H9 (cell line): ENCODE data around the gene DHDDS. TPM values are rescaled to one million over a fixed set of nuclear protein-coding genes. Genes with fewer than 3 reads are reported as not detected.

ENCODE experiments used
- DNase-seq: peaks from one replicate; pipeline ENCODE4 v3.0.0-alpha.2; 2017
- H2AFZ ChIP-seq: one replicate; pipeline ENCODE4 v1.6.1; 2013; ENCODE audit warnings: mild to moderate bottlenecking, low read length, control low read depth, moderate library complexity
- H2AK5ac ChIP-seq: 2 replicates; pipeline ENCODE4 v1.6.1; 2013; ENCODE audit warnings: low read length, control low read depth, mixed read lengths; ENCODE audit not compliant: insufficient read length
- H2BK120ac ChIP-seq: one replicate; pipeline ENCODE4 v1.6.1; 2013; ENCODE audit warnings: low read depth, mild to moderate bottlenecking, low read length, control low read depth, inconsistent platforms; ENCODE audit not compliant: poor library complexity, severe bottlenecking
- H2BK12ac ChIP-seq: 2 replicates; pipeline ENCODE4 v1.6.1; 2013; ENCODE audit warnings: low read length, control low read depth, mixed read lengths, low read depth; ENCODE audit not compliant: insufficient read length
- H2BK15ac ChIP-seq: 2 replicates; pipeline ENCODE4 v1.6.1; 2013; ENCODE audit warnings: low read depth, low read length, control low read depth
- H2BK20ac ChIP-seq: one replicate; pipeline ENCODE4 v1.6.1; 2013; ENCODE audit warnings: low read depth, mild to moderate bottlenecking, low read length, control low read depth, inconsistent platforms; ENCODE audit not compliant: poor library complexity, severe bottlenecking
- H2BK5ac ChIP-seq: 2 replicates; pipeline ENCODE4 v1.6.1; 2013; ENCODE audit warnings: low read length, control low read depth, mixed read lengths; ENCODE audit not compliant: insufficient read length
- H3K14ac ChIP-seq: 2 replicates; pipeline ENCODE4 v1.6.1; 2013; ENCODE audit warnings: low read length, control low read depth; ENCODE audit not compliant: insufficient read depth
- H3K18ac ChIP-seq: 2 replicates; pipeline ENCODE4 v1.6.1; 2013; ENCODE audit warnings: low read depth, mild to moderate bottlenecking, mixed read lengths, low read length, control low read depth; ENCODE audit not compliant: insufficient read length
- H3K23ac ChIP-seq: 2 replicates; pipeline ENCODE4 v1.6.1; 2013; ENCODE audit warnings: low read length, control low read depth, mixed read lengths, low read depth; ENCODE audit not compliant: insufficient read length
- H3K23me2 ChIP-seq: 2 replicates; pipeline ENCODE4 v1.6.1; 2013; ENCODE audit warnings: low read depth, mild to moderate bottlenecking, mixed read lengths, low read length, control low read depth; ENCODE audit not compliant: insufficient read length, poor library complexity, severe bottlenecking
- H3K27ac ChIP-seq: 2 replicates; pipeline ENCODE4 v1.5.1; 2013; ENCODE audit warnings: low read length, control low read depth, mixed read lengths, low read depth; ENCODE audit not compliant: insufficient read length
- H3K27me3 ChIP-seq: 2 replicates; pipeline ENCODE4 v1.6.1; 2013; ENCODE audit warnings: low read length, control low read depth, inconsistent platforms; ENCODE audit not compliant: insufficient read depth
- H3K4ac ChIP-seq: 2 replicates; pipeline ENCODE4 v1.6.1; 2013; ENCODE audit warnings: low read depth, mild to moderate bottlenecking, control low read depth, inconsistent platforms, low read length, moderate library complexity
- H3K4me1 ChIP-seq: 2 replicates; pipeline ENCODE4 v1.6.1; 2013; ENCODE audit warnings: low read length, control low read depth, inconsistent platforms; ENCODE audit not compliant: insufficient read depth
- H3K4me2 ChIP-seq: 2 replicates; pipeline ENCODE4 v1.6.1; 2013; ENCODE audit warnings: low read length, control low read depth, mixed read lengths; ENCODE audit not compliant: insufficient read length, insufficient read depth
- H3K56ac ChIP-seq: 2 replicates; pipeline ENCODE4 v1.6.1; 2013; ENCODE audit warnings: low read depth, mild to moderate bottlenecking, mixed read lengths, low read length, control low read depth; ENCODE audit not compliant: insufficient read length
- H3K79me1 ChIP-seq: 2 replicates; pipeline ENCODE4 v1.6.1; 2013; ENCODE audit warnings: low read depth, mild to moderate bottlenecking, moderate library complexity, low read length, control low read depth, inconsistent platforms; ENCODE audit not compliant: insufficient read depth, poor library complexity, severe bottlenecking
- H3K79me2 ChIP-seq: 2 replicates; pipeline ENCODE4 v1.6.1; 2013; ENCODE audit warnings: low read length, control low read depth, inconsistent platforms; ENCODE audit not compliant: insufficient read depth
- H3K9ac ChIP-seq: 2 replicates; pipeline ENCODE4 v1.6.1; 2013; ENCODE audit warnings: low read length, control low read depth, mixed read lengths; ENCODE audit not compliant: insufficient read length; ENCODE audit errors: extremely low read depth
- H3K9me3 ChIP-seq: one replicate; pipeline ENCODE4 v1.6.1; 2013; ENCODE audit warnings: low read depth, low read length, inconsistent platforms; ENCODE audit not compliant: control insufficient read depth
- H3T11ph ChIP-seq: one replicate; pipeline ENCODE4 v1.6.1; 2013; ENCODE audit warnings: mild to moderate bottlenecking, low read length, control low read depth, inconsistent platforms
- H4K20me1 ChIP-seq: one replicate; pipeline ENCODE4 v1.6.1; 2013; ENCODE audit not compliant: control insufficient read depth, insufficient read length, insufficient read depth
- H4K5ac ChIP-seq: 2 replicates; pipeline ENCODE4 v1.6.1; 2013; ENCODE audit warnings: low read depth, mild to moderate bottlenecking, mixed read lengths, low read length, control low read depth; ENCODE audit not compliant: insufficient read length
- H4K8ac ChIP-seq: replicated peaks from 2 replicates; pipeline ENCODE4 v1.6.1; 2013; ENCODE audit warnings: low read length, control low read depth, mixed read lengths, low read depth; ENCODE audit not compliant: insufficient read length
- H4K91ac ChIP-seq: 2 replicates; pipeline ENCODE4 v1.6.1; 2013; ENCODE audit warnings: low read depth, mild to moderate bottlenecking, moderate library complexity, mixed read lengths, low read length, control low read depth; ENCODE audit not compliant: insufficient read length
- H3K27ac Mint-ChIP-seq, 3 experiments: 2 replicates in 2 of 3; 3 replicates in 1 of 3; pipeline ENCODE4 v1.8.0; 2020 to 2021; ENCODE audit warnings: mixed read lengths in 3 of 3, mild to moderate bottlenecking in 1 of 3, moderate library complexity in 1 of 3
- H3K27me3 Mint-ChIP-seq: 2 replicates; pipeline ENCODE4 v1.8.0; 2021; ENCODE audit warnings: low read depth, mild to moderate bottlenecking, moderate library complexity, mixed read lengths
- H3K36me3 Mint-ChIP-seq, 3 experiments: 2 replicates in 2 of 3; 3 replicates in 1 of 3; pipeline ENCODE4 v1.8.0; 2020 to 2021; ENCODE audit warnings: low read depth in 3 of 3, mixed read lengths in 3 of 3; ENCODE audit not compliant: insufficient read depth in 1 of 3
- H3K4me1 Mint-ChIP-seq, 2 experiments: 2 replicates each; pipeline ENCODE4 v1.8.0; 2020; ENCODE audit warnings: mixed read lengths in 2 of 2
- H3K4me3 Mint-ChIP-seq, 2 experiments: 2 replicates in 1 of 2; 3 replicates in 1 of 2; pipeline ENCODE4 v1.8.0; 2020 to 2021; ENCODE audit warnings: mild to moderate bottlenecking in 2 of 2, mixed read lengths in 2 of 2, moderate library complexity in 1 of 2
- H3K9me3 Mint-ChIP-seq, 2 experiments: 2 replicates in 1 of 2; 3 replicates in 1 of 2; pipeline ENCODE4 v1.8.0; 2020; ENCODE audit warnings: mild to moderate bottlenecking in 2 of 2, mixed read lengths in 2 of 2, moderate library complexity in 1 of 2
- WGBS: extraction: QIAGEN DNeasy Blood & Tissue Kit; methylation state at CpG from one replicate; pipeline ENCODE4 v1.1.7; 2013; ENCODE audit warnings: missing lambda C conversion rate, low lambda C conversion rate, mixed read lengths; ENCODE audit not compliant: insufficient read length; ENCODE audit errors: extremely low coverage; 5-methylcytosine and 5-hydroxymethylcytosine counted together
- total RNA-seq: library from RNA; stranded (reverse); gene quantifications from 2 replicates; pipeline ENCODE4 v1.2.1, GENCODE V29; 2021
- TF ChIP-seq, protein P1 (sequence below): fragments of 200-600 bp; sonication (generic); conservative IDR thresholded peaks from 3 replicates; pipeline ENCODE4 v1.8.0; 2021; ENCODE audit warnings: antibody characterized with exemption, mild to moderate bottlenecking

The DHDDS gene
- total RNA-seq, 1 experiment from 2014 or later, result 61.2 TPM

DNA sequence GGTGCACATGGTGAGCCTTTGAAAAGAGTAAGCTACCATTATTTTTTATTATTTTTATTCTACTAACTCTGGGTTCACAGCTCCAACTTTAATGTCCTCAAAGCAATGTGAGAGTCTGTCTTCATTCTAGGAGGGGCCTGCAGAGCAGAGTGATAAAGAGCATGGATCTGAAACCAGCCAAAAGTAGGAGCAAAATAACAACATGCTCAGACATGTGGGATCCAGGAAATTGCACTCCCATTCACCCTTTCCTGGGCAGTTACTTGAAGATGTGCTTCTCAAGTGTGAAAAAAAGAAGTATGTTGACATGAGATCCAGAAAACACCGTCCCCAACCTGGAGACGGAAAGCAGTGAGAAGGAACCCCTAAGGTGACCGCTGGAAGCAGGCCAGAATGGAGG, 30.2 kb upstream of the DHDDS start:
- no peak overlapping the region for H3K27ac ChIP-seq

More for the DNA sequence above, 30.2 kb upstream of the DHDDS start:
- Histone ChIP-seq H3K14ac (no peak overlapping the region), H3K79me1 (no peaks in the 10 kb centered on the region), H2BK120ac (no peak overlapping the region), H3K9ac (no peak overlapping the region), H4K20me1 (no peaks in the 10 kb centered on the region), H4K91ac (no peak overlapping the region), H3K4me1 (no peaks in the 10 kb centered on the region), H3K56ac (no peak overlapping the region), H2BK20ac (no peak overlapping the region), H2AK5ac (no peak overlapping the region), H3K4me2 (no peak overlapping the region), H2BK12ac (no peak overlapping the region), H3K27me3 (no peaks in the 10 kb centered on the region), H3K18ac (no peak overlapping the region), H2AFZ (no peak overlapping the region), H4K8ac (no peak overlapping the region), H4K5ac (no peak overlapping the region), H3K4ac (no peak overlapping the region), H2BK15ac (no peak overlapping the region), H3K23me2 (no peaks in the 10 kb centered on the region), H3K9me3 (no peaks in the 10 kb centered on the region), H2BK5ac (no peak overlapping the region), H3K79me2 (no peaks in the 10 kb centered on the region), H3K23ac (no peak overlapping the region), H3T11ph (no peak overlapping the region)
- H3K36me3 Mint-ChIP-seq, result no peaks in the 10 kb centered on the region
- no CpG with 5 or more reads among the region's 3 CpGs for WGBS
- no peak overlapping the region for H3K4me3 Mint-ChIP-seq
- no peaks in the 10 kb centered on the region for H3K27me3 Mint-ChIP-seq
- no peak overlapping the region; a peak in 1 of 7 replicates for H3K27ac Mint-ChIP-seq
- TF ChIP-seq, protein P1, sequence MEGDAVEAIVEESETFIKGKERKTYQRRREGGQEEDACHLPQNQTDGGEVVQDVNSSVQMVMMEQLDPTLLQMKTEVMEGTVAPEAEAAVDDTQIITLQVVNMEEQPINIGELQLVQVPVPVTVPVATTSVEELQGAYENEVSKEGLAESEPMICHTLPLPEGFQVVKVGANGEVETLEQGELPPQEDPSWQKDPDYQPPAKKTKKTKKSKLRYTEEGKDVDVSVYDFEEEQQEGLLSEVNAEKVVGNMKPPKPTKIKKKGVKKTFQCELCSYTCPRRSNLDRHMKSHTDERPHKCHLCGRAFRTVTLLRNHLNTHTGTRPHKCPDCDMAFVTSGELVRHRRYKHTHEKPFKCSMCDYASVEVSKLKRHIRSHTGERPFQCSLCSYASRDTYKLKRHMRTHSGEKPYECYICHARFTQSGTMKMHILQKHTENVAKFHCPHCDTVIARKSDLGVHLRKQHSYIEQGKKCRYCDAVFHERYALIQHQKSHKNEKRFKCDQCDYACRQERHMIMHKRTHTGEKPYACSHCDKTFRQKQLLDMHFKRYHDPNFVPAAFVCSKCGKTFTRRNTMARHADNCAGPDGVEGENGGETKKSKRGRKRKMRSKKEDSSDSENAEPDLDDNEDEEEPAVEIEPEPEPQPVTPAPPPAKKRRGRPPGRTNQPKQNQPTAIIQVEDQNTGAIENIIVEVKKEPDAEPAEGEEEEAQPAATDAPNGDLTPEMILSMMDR, result no peak
- no peak for DNase-seq
- no peaks in the 10 kb centered on the region for H3K9me3 Mint-ChIP-seq
- peaks cover 0 to 4% of the 10 kb centered on the region in 2 experiments; a peak in 1 of 4 replicates for H3K4me1 Mint-ChIP-seq
